DND-41 (cell line): Measurements from ENCODE around the gene PTPRN2.

Experiments
- ATAC-seq: fragments of 200-7000 bp; cut with Tn5 transposase; 3 replicates; pipeline ENCODE4 v1.9.1; 2021; ENCODE audit warnings: low read depth; ENCODE audit not compliant: insufficient read depth
- DNase-seq: peaks from one replicate; pipeline ENCODE4 v3.0.0-alpha.2; 2020
- H2AFZ ChIP-seq: 2 replicates; pipeline ENCODE4 v1.6.0; 2012; ENCODE audit warnings: low read depth, low read length
- H3K27ac ChIP-seq: 2 replicates; pipeline ENCODE4 v1.5.1; 2012; ENCODE audit warnings: low read length, inconsistent platforms
- H3K27me3 ChIP-seq: fragments of 200-600 bp; sonication (generic); 2 replicates; pipeline ENCODE4 v1.6.0; 2012; ENCODE audit warnings: low read length, mild to moderate bottlenecking, inconsistent platforms; ENCODE audit not compliant: insufficient read depth, poor library complexity
- H3K36me3 ChIP-seq: 2 replicates; pipeline ENCODE4 v1.5.1; 2012; ENCODE audit warnings: low read length, inconsistent platforms; ENCODE audit not compliant: insufficient read depth
- H3K4me1 ChIP-seq: 2 replicates; pipeline ENCODE4 v1.5.1; 2012; ENCODE audit warnings: mild to moderate bottlenecking, low read length; ENCODE audit not compliant: insufficient read depth
- H3K4me2 ChIP-seq: 2 replicates; pipeline ENCODE4 v1.6.0; 2012; ENCODE audit warnings: mild to moderate bottlenecking, moderate library complexity, low read length, inconsistent platforms; ENCODE audit not compliant: insufficient read depth
- H3K4me3 ChIP-seq, 2 experiments: fragments of 200-600 bp in 1 of 2; shearing (Covaris generic) in 1 of 2; 2 replicates each; pipeline ENCODE4 v1.5.1; 2012 to 2016; ENCODE audit warnings: inconsistent platforms in 2 of 2, low read length in 2 of 2, mild to moderate bottlenecking in 2 of 2, low read depth in 1 of 2, moderate library complexity in 1 of 2
- H3K79me2 ChIP-seq: 2 replicates; pipeline ENCODE4 v1.6.0; 2012; ENCODE audit warnings: low read length, inconsistent platforms; ENCODE audit not compliant: insufficient read depth
- H3K9ac ChIP-seq: 2 replicates; pipeline ENCODE4 v1.6.0; 2012; ENCODE audit warnings: low read depth, mild to moderate bottlenecking, inconsistent platforms, low read length, moderate library complexity
- H3K9me3 ChIP-seq: 2 replicates; pipeline ENCODE4 v1.5.1; 2012; ENCODE audit warnings: low read length, moderate library complexity, mild to moderate bottlenecking, inconsistent platforms; ENCODE audit not compliant: insufficient read depth, severe bottlenecking
- H4K20me1 ChIP-seq: 2 replicates; pipeline ENCODE4 v1.6.0; 2012; ENCODE audit warnings: low read length; ENCODE audit not compliant: insufficient read depth
- EZH2 ChIP-seq: IDR thresholded peaks from 3 replicates; pipeline ENCODE4 v1.6.1; 2012; ENCODE audit warnings: borderline replicate concordance, low read depth, mild to moderate bottlenecking, moderate library complexity, low read length, inconsistent platforms; ENCODE audit not compliant: severe bottlenecking
- TF ChIP-seq, protein P1 (sequence below): IDR thresholded peaks from 2 replicates; pipeline ENCODE4 v1.5.1; 2012; ENCODE audit warnings: borderline replicate concordance, low read length, moderate library complexity, mild to moderate bottlenecking; ENCODE audit not compliant: poor library complexity, severe bottlenecking; ENCODE audit errors: extremely low read depth

The PTPRN2 gene

DNA sequence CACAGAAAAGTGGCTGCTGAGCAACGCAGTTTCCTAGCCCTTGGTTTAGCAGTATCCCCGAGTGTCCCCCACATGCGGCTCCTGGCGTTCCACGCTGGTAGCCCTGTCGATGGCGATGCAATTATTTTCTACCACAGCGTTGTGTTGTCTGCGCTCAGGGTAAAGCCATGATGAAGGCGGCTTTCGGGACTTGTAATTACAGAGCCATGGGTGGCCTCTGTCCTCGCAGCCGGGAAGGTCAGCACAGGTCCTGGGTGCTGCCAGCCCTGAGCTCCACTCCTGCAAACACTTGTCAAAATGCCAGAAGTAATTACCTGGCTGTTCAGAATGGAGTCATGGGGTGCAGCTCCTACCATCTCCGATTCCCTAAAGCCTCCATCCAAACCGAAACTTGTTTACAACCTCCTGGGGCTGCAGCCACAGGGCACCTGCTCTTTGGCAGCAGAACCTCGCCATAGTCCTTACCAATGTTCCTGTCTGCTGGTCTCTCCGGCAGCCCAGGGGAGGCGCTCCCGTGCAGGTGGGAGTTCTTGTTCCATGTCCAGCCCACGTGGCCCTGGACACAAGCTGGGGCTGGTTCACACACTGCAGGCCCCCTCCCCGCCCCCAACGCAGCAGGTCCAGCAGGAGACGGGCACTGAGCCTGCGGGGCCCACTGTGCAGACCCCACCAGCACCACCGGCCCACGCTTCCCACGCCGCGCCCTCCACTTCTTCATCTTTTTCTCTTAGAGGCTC lies 512.6 kb downstream of the PTPRN2 start:
- Histone ChIP-seq H3K27ac (no peak overlapping the region), H4K20me1 (0 out of 2 replicates have a peak, but pooled peaks cover 6% of the 10 kb centered on the region), H3K4me2 (no peak overlapping the region), H2AFZ (no peak overlapping the region), H3K79me2 (no peaks in the 10 kb centered on the region), H3K9me3 (no peaks in the 10 kb centered on the region), H3K4me1 (no peaks in the 10 kb centered on the region), H3K9ac (no peak overlapping the region), H3K27me3 (no peaks in the 10 kb centered on the region), H3K36me3 (no peaks in the 10 kb centered on the region), H3K4me3 (no peak overlapping the region)
- DNase-seq (no peak), ATAC-seq (no peak)
- TF ChIP-seq EZH2, result no peak
- TF ChIP-seq, protein P1, sequence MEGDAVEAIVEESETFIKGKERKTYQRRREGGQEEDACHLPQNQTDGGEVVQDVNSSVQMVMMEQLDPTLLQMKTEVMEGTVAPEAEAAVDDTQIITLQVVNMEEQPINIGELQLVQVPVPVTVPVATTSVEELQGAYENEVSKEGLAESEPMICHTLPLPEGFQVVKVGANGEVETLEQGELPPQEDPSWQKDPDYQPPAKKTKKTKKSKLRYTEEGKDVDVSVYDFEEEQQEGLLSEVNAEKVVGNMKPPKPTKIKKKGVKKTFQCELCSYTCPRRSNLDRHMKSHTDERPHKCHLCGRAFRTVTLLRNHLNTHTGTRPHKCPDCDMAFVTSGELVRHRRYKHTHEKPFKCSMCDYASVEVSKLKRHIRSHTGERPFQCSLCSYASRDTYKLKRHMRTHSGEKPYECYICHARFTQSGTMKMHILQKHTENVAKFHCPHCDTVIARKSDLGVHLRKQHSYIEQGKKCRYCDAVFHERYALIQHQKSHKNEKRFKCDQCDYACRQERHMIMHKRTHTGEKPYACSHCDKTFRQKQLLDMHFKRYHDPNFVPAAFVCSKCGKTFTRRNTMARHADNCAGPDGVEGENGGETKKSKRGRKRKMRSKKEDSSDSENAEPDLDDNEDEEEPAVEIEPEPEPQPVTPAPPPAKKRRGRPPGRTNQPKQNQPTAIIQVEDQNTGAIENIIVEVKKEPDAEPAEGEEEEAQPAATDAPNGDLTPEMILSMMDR, result no peak

DNA sequence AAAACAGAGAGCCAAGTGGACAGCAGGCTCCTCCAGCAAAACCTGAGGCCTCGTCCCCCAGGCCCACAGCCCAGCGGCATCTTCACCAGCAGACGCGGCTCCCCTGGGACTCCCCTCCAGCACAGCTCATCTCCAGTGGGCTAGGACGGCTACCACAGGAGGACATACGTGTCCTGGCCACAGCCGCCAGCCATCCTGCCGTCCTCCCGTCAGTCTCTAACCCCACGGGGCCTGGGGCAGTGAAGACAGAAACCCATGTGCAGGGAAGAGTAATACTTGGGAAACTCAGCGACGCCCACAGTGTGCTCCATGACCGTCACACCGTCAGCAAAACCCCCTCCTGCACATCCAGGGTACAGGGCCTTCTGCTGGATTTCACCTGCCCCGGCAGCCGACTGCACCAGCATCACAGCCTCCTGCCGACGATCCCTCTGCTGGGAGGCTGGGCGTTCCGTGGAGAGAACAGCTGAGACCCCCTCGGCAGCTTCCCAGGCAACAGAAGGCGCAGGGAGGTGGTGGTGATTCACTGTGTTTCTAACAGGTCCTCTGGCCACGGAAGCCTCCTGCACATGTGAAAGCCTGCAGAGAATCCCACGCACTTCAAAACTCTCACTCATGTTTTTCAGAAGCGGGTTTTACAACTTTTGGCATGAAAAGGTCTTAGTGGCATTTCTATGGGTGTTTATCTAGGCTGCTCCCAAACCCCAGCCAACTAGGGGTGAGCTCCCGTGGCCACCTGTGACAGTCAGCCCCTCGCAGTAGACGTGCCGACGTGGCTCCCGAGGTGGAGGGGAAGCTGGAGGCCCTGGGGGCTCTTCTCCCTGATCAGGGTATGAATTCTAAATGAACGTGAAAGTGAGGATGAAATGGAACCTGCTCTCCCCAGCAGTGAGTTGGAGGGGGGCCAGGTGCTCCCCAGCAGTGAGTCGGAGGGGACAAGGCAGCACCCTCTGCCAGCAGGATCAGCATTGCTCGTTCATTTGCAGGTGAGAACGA lies 513.5 kb downstream of the PTPRN2 start:
- no peaks in the 10 kb centered on the region for H3K9me3 ChIP-seq
- H3K27me3 ChIP-seq, result no peaks in the 10 kb centered on the region

DNA sequence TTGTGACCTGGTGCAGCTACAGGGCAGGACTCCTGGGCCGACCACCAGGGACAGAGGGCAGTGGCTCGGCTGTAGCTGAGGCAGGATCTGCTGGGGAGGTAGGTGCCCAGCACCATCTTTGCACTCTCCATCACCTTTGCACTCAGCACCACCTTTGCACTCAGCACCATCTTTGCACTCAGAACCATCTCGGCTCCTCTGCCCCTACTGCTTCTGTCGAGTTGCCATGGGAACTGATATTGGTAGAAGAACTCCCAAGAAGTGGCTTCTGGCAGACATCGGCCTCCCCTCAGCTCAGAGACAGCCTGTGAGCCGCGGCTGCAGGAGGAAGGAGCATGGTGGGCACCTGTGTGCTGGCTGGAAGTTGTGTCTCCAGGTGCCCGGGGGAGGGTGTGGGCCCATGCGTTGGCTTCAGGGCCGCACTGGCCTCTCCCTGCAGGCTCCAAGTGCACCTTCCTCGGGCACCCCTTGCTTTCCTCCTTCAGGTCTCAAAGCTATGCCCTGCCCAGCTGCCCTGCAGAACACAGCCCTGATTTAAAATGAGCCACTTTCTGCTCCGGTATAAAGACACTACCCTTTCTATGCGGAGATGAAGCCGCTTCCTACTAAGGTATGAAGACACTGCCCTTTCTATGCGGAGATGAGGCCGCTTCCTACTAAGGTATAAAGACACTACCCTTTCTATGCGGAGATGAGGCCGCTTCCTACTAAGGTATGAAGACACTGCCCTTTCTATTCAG lies 514.5 kb downstream of the PTPRN2 start:
- Histone ChIP-seq H3K9me3 (no peaks in the 10 kb centered on the region), H3K27ac (no peak overlapping the region), H3K4me3 (no peak overlapping the region), H3K27me3 (no peaks in the 10 kb centered on the region), H4K20me1 (0 out of 2 replicates have a peak, but pooled peaks cover 6% of the 10 kb centered on the region), H2AFZ (no peak overlapping the region), H3K9ac (no peak overlapping the region), H3K4me2 (no peak overlapping the region), H3K79me2 (no peaks in the 10 kb centered on the region), H3K4me1 (no peaks in the 10 kb centered on the region), H3K36me3 (no peaks in the 10 kb centered on the region)
- TF ChIP-seq, protein P1, result no peak
- no peak for TF ChIP-seq EZH2
- ATAC-seq (no peak), DNase-seq (no peak)

More for the DNA sequence above, 513.5 kb downstream of the PTPRN2 start:
- ATAC-seq (no peak), DNase-seq (no peak)
- no peak overlapping the region for H2AFZ ChIP-seq
- no peak for TF ChIP-seq EZH2
- H3K79me2 ChIP-seq, result no peaks in the 10 kb centered on the region
- H3K27ac ChIP-seq, result no peak overlapping the region
- no peak overlapping the region for H3K4me2 ChIP-seq
- H4K20me1 ChIP-seq, result 0 out of 2 replicates have a peak, but pooled peaks cover 6% of the 10 kb centered on the region
- H3K4me3 ChIP-seq, result no peak overlapping the region
- H3K9ac ChIP-seq, result no peak overlapping the region
- no peaks in the 10 kb centered on the region for H3K4me1 ChIP-seq
- H3K36me3 ChIP-seq, result no peaks in the 10 kb centered on the region
